ENCODE measurements around the gene ANKRD42.

DNA sequence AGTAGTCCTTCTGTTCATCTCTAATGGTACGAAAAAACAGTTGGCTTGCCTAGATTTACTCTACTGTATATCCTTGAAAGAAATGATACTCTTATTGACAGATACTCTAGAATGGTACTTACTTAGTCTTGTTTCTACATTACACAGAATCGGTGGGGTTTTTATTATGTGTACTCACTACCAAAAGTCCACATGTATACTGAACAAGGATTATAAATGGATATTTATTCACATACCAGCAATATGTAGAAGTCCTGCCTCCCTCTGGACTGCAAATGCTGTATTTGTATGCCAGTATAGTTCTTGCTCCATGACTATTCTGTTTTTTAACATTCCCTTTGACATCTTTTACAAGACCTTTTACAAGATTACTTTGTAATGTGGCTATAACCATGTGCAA, 22.6 kb upstream of the ANKRD42 start:
- TF ChIP-seq, protein P1, sequence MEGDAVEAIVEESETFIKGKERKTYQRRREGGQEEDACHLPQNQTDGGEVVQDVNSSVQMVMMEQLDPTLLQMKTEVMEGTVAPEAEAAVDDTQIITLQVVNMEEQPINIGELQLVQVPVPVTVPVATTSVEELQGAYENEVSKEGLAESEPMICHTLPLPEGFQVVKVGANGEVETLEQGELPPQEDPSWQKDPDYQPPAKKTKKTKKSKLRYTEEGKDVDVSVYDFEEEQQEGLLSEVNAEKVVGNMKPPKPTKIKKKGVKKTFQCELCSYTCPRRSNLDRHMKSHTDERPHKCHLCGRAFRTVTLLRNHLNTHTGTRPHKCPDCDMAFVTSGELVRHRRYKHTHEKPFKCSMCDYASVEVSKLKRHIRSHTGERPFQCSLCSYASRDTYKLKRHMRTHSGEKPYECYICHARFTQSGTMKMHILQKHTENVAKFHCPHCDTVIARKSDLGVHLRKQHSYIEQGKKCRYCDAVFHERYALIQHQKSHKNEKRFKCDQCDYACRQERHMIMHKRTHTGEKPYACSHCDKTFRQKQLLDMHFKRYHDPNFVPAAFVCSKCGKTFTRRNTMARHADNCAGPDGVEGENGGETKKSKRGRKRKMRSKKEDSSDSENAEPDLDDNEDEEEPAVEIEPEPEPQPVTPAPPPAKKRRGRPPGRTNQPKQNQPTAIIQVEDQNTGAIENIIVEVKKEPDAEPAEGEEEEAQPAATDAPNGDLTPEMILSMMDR (conservative IDR thresholded peaks at IDR 0.05) = no peak
- no peak for TF ChIP-seq ZFX (IDR thresholded peaks at IDR 0.05)
